ENCODE data around the gene MALSU1. TPM values are rescaled to one million over a fixed set of nuclear protein-coding genes. Genes with fewer than 3 reads are reported as not detected.

Gene MALSU1
- total and polyA plus RNA-seq, 2 of the 13 experiments (the other 11 are each of a cell fraction or from before 2014, with no cell fraction given): 72.0 to 141 TPM

GRCh38 chr7:23293500-23294073 is 5.6 kb upstream of the MALSU1 start (continued):
- no peak; the same call in 1 of the 2 replicates for TF ChIP-seq ARID4A (CRISPR knock-in tag; IDR thresholded peaks at IDR 0.05; ENCODE audit: borderline replicate concordance)
- no peak for TF ChIP-seq HNRNPUL1 (IDR thresholded peaks at IDR 0.05; ENCODE audit: low read depth, low read length)
- TF ChIP-seq MYNN (CRISPR knock-in tag; IDR thresholded peaks at IDR 0.05; ENCODE audit: low read depth): no peak
- TF ChIP-seq, protein P1, sequence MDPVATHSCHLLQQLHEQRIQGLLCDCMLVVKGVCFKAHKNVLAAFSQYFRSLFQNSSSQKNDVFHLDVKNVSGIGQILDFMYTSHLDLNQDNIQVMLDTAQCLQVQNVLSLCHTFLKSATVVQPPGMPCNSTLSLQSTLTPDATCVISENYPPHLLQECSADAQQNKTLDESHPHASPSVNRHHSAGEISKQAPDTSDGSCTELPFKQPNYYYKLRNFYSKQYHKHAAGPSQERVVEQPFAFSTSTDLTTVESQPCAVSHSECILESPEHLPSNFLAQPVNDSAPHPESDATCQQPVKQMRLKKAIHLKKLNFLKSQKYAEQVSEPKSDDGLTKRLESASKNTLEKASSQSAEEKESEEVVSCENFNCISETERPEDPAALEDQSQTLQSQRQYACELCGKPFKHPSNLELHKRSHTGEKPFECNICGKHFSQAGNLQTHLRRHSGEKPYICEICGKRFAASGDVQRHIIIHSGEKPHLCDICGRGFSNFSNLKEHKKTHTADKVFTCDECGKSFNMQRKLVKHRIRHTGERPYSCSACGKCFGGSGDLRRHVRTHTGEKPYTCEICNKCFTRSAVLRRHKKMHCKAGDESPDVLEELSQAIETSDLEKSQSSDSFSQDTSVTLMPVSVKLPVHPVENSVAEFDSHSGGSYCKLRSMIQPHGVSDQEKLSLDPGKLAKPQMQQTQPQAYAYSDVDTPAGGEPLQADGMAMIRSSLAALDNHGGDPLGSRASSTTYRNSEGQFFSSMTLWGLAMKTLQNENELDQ (CRISPR knock-in tag; IDR thresholded peaks at IDR 0.05; ENCODE audit: borderline replicate concordance): no peak
- no peak; the same call in 1 of the 2 replicates for TF ChIP-seq ZNF782 (CRISPR knock-in tag; IDR thresholded peaks at IDR 0.05; ENCODE audit: borderline replicate concordance)
- TF ChIP-seq ZFP90 (CRISPR knock-in tag; IDR thresholded peaks at IDR 0.05; ENCODE audit: borderline replicate concordance): no peak
- TF ChIP-seq ZNF839 (CRISPR knock-in tag; IDR thresholded peaks at IDR 0.05; ENCODE audit: borderline replicate concordance): no peak
- TF ChIP-seq ETV5 (CRISPR knock-in tag; IDR thresholded peaks at IDR 0.05; ENCODE audit: borderline replicate concordance): peak; percentile 61; the same call in 1 of the 2 replicates
- peak; percentile 73 for TF ChIP-seq GATAD1 (CRISPR knock-in tag; IDR thresholded peaks at IDR 0.05)
- TF ChIP-seq SSRP1 (CRISPR knock-in tag; IDR thresholded peaks at IDR 0.05): no peak
- no peak for TF ChIP-seq ZNF282 (IDR thresholded peaks at IDR 0.05; ENCODE audit: partially characterized antibody)
- no peak for TF ChIP-seq BATF2 (CRISPR knock-in tag; IDR thresholded peaks at IDR 0.05)
- TF ChIP-seq ZNF430 (CRISPR knock-in tag; IDR thresholded peaks at IDR 0.05): peak; percentile 74; the same call in 1 of the 2 replicates
- TF ChIP-seq, protein P2, sequence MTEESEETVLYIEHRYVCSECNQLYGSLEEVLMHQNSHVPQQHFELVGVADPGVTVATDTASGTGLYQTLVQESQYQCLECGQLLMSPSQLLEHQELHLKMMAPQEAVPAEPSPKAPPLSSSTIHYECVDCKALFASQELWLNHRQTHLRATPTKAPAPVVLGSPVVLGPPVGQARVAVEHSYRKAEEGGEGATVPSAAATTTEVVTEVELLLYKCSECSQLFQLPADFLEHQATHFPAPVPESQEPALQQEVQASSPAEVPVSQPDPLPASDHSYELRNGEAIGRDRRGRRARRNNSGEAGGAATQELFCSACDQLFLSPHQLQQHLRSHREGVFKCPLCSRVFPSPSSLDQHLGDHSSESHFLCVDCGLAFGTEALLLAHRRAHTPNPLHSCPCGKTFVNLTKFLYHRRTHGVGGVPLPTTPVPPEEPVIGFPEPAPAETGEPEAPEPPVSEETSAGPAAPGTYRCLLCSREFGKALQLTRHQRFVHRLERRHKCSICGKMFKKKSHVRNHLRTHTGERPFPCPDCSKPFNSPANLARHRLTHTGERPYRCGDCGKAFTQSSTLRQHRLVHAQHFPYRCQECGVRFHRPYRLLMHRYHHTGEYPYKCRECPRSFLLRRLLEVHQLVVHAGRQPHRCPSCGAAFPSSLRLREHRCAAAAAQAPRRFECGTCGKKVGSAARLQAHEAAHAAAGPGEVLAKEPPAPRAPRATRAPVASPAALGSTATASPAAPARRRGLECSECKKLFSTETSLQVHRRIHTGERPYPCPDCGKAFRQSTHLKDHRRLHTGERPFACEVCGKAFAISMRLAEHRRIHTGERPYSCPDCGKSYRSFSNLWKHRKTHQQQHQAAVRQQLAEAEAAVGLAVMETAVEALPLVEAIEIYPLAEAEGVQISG (CRISPR knock-in tag; IDR thresholded peaks at IDR 0.05): peak; percentile 80
- no peak; the same call in 1 of the 2 replicates for TF ChIP-seq ZNF24 (IDR thresholded peaks at IDR 0.05)
- no peak for TF ChIP-seq RFXANK (CRISPR knock-in tag; IDR thresholded peaks at IDR 0.05)
- TF ChIP-seq PCBP1 (IDR thresholded peaks at IDR 0.05; ENCODE audit: borderline replicate concordance, low read depth, low read length): no peak
- peak; percentile 49; the same call in 1 of the 2 replicates for TF ChIP-seq ONECUT2 (CRISPR knock-in tag; IDR thresholded peaks at IDR 0.05)
- TF ChIP-seq, protein P3, sequence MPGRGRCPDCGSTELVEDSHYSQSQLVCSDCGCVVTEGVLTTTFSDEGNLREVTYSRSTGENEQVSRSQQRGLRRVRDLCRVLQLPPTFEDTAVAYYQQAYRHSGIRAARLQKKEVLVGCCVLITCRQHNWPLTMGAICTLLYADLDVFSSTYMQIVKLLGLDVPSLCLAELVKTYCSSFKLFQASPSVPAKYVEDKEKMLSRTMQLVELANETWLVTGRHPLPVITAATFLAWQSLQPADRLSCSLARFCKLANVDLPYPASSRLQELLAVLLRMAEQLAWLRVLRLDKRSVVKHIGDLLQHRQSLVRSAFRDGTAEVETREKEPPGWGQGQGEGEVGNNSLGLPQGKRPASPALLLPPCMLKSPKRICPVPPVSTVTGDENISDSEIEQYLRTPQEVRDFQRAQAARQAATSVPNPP (CRISPR knock-in tag; IDR thresholded peaks at IDR 0.05): peak; percentile 62; the same call in 1 of the 2 replicates
